Keratinocyte (primary cell): ENCODE results near the gene AK9. TPM values are rescaled to one million over a fixed set of nuclear protein-coding genes. Genes with fewer than 3 reads are reported as not detected.

Source experiments
- DNase-seq: peaks from one replicate; pipeline ENCODE4 v3.0.0-alpha.2; 2011; ENCODE audit warnings: low read depth, missing footprints, low spot score
- FAIRE-seq: peaks from 2 replicates; lab custom pipeline; 2011; peaks lifted over from hg19 to GRCh38; lab: Jason Lieb, UNC
- H2AFZ ChIP-seq: 2 replicates; pipeline ENCODE4 v1.6.0; 2012; ENCODE audit warnings: low read length, control low read depth, inconsistent platforms; ENCODE audit not compliant: control insufficient read depth
- H3K27ac ChIP-seq: 2 replicates; pipeline ENCODE4 v1.5.1; 2011; ENCODE audit warnings: low read length; ENCODE audit not compliant: control insufficient read depth, insufficient read depth
- H3K27me3 ChIP-seq: 3 replicates; pipeline ENCODE4 v1.6.0; 2011; ENCODE audit warnings: low read length; ENCODE audit not compliant: control insufficient read depth, insufficient read depth; ENCODE audit errors: extremely low read depth
- H3K36me3 ChIP-seq, 2 experiments: 2 replicates in 1 of 2; 3 replicates in 1 of 2; pipeline ENCODE4 v1.5.1; 2011; ENCODE audit warnings: low read length in 2 of 2, mild to moderate bottlenecking in 1 of 2; ENCODE audit not compliant: control insufficient read depth in 2 of 2, insufficient read depth in 2 of 2; ENCODE audit errors: extremely low read depth in 1 of 2
- H3K4me1 ChIP-seq: 3 replicates; pipeline ENCODE4 v1.5.1; 2011; ENCODE audit warnings: low read length; ENCODE audit not compliant: control insufficient read depth, insufficient read depth; ENCODE audit errors: extremely low read depth
- H3K4me2 ChIP-seq: 3 replicates; pipeline ENCODE4 v1.6.0; 2011; ENCODE audit warnings: low read depth, low read length; ENCODE audit not compliant: control insufficient read depth, insufficient read depth; ENCODE audit errors: extremely low read depth
- H3K4me3 ChIP-seq, 3 experiments: fragments of 200-600 bp in 1 of 3; sonication (generic) in 1 of 3; 2 replicates in 2 of 3; 3 replicates in 1 of 3; pipeline ENCODE4 v1.5.1; 2011 to 2016; ENCODE audit warnings: low read length in 3 of 3, mild to moderate bottlenecking in 3 of 3, control low read depth in 2 of 3, inconsistent platforms in 1 of 3, low read depth in 1 of 3, mixed read lengths in 1 of 3, mixed run types in 1 of 3, moderate library complexity in 1 of 3; ENCODE audit not compliant: control insufficient read depth in 2 of 3, insufficient read depth in 2 of 3; ENCODE audit errors: extremely low read depth in 1 of 3
- H3K79me2 ChIP-seq: 2 replicates; pipeline ENCODE4 v1.6.0; 2012; ENCODE audit warnings: low read length; ENCODE audit not compliant: control insufficient read depth, insufficient read depth
- H3K9ac ChIP-seq: 3 replicates; pipeline ENCODE4 v1.6.0; 2011; ENCODE audit warnings: low read length; ENCODE audit not compliant: control insufficient read depth, insufficient read depth; ENCODE audit errors: extremely low read depth
- H3K9me1 ChIP-seq: 3 replicates; pipeline ENCODE4 v1.6.0; 2011; ENCODE audit warnings: low read length; ENCODE audit not compliant: control insufficient read depth, insufficient read depth; ENCODE audit errors: extremely low read depth
- H3K9me3 ChIP-seq: 2 replicates; pipeline ENCODE4 v1.5.1; 2012; ENCODE audit warnings: low read depth, low read length; ENCODE audit not compliant: control insufficient read depth
- H4K20me1 ChIP-seq: 3 replicates; pipeline ENCODE4 v1.6.0; 2011; ENCODE audit warnings: low read length; ENCODE audit not compliant: control insufficient read depth, insufficient read depth; ENCODE audit errors: extremely low read depth
- CTCF ChIP-seq, 3 experiments: IDR thresholded peaks in 1 of 3; conservative IDR thresholded peaks in 1 of 3; optimal IDR thresholded peaks in 1 of 3; 2 replicates in 2 of 3; 3 replicates in 1 of 3; pipeline versions ENCODE3 to v1.5.1; 2011; ENCODE audit warnings: low read length in 3 of 3, mild to moderate bottlenecking in 3 of 3, moderate library complexity in 2 of 3, control low read depth in 1 of 3, inconsistent platforms in 1 of 3; ENCODE audit not compliant: insufficient read depth in 2 of 3; ENCODE audit errors: extremely low read depth in 1 of 3
- EZH2 ChIP-seq: IDR thresholded peaks from one replicate; pipeline ENCODE4 v1.6.1; 2012; ENCODE audit warnings: inconsistent platforms, mild to moderate bottlenecking, low read length, moderate library complexity
- dilution Hi-C: fragments of 300-500 bp; cut with MboI; formaldehyde crosslinking; loops from one replicate; pipeline ENCODE4 v1.7.0; 2020; ENCODE audit warnings: low sequenced_read_pairs; ENCODE audit not compliant: extremely low pct_ligation_motif_present
- polyA plus RNA-seq, 5 experiments: library from polyadenylated mRNA; depleted of rRNA in 3 of 5; stranded (reverse) in 3 of 5; stranded (forward) in 1 of 5; unstranded in 1 of 5; fragments of >200 nt; gene quantifications; 1 replicate in 1 of 5; 2 replicates in 3 of 5; 3 replicates in 1 of 5; pipeline versions ENCODE4 v1.2.1 to v1.2.3, GENCODE V29; 2011 to 2012; ENCODE audit warnings: missing spikeins in 2 of 5, low read depth in 1 of 5, low replicate concordance in 1 of 5

Gene AK9
- polyA plus RNA-seq, 1 donor (not counting 4 experiments of a cell fraction or from before 2014, with no cell fraction given): 1.8 TPM

DNA sequence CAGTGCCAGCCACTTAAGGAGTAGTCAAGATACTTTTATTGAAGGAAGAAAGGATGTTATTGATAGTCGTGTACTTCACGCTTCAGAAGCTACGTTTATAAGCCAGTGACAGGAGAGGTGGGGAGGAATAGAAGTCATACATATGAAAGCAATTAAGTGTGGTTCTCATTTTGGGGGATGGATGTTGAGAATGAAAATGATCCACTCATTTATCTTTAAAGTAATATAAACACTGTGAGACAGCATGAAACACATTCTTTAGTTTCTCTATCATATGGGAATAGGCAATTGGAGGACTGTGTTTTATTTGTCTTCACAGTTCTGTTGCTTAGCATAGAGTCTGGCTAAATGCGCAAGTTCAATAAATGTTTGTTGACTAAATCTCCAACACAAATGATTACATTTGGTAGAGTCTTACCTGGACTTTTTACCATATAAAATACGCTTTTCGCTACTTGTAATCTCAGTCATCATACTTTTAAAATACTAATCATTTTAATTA is 35.2 kb downstream of the AK9 start:
- TF ChIP-seq CTCF (optimal IDR thresholded peaks at IDR 0.05 in 1 of 3, IDR thresholded peaks at IDR 0.05 in 1 of 3, conservative IDR thresholded peaks at IDR 0.05 in 1 of 3; ENCODE audit: extremely low read depth in 1 of 3, insufficient read depth in 2 of 3, low read length in 3 of 3): no peak
- TF ChIP-seq EZH2: no peak
- Histone ChIP-seq H3K9me3 (no peaks in the 10 kb centered on the region), H3K79me2 (no peaks in the 10 kb centered on the region), H2AFZ (no peak overlapping the region), H3K9ac (no peak overlapping the region), H3K36me3 (no peaks in the 10 kb centered on the region), H3K27ac (no peak overlapping the region), H3K27me3 (no peaks in the 10 kb centered on the region), H3K4me3 (no peak overlapping the region), H3K4me1 (peaks cover 10% of the 10 kb centered on the region), H3K4me2 (no peak overlapping the region), H4K20me1 (no peaks in the 10 kb centered on the region), H3K9me1 (no peaks in the 10 kb centered on the region)
- dilution Hi-C loops: no loop called here
- FAIRE-seq (no peak), DNase-seq (no peak)

- Histone ChIP-seq H3K36me3 (no peaks in the 10 kb centered on the region), H3K4me1 (no peaks in the 10 kb centered on the region), H3K4me2 (no peak overlapping the region), H3K9me3 (no peaks in the 10 kb centered on the region), H3K79me2 (no peaks in the 10 kb centered on the region), H2AFZ (no peak overlapping the region), H3K27ac (no peak overlapping the region), H3K4me3 (no peak overlapping the region), H4K20me1 (no peaks in the 10 kb centered on the region), H3K9ac (no peak overlapping the region), H3K27me3 (no peaks in the 10 kb centered on the region), H3K9me1 (no peaks in the 10 kb centered on the region)
- FAIRE-seq (no peak), DNase-seq (no peak)
- dilution Hi-C loops: no loop called here
- TF ChIP-seq EZH2: no peak
- no peak for TF ChIP-seq CTCF (optimal IDR thresholded peaks at IDR 0.05 in 1 of 3, IDR thresholded peaks at IDR 0.05 in 1 of 3, conservative IDR thresholded peaks at IDR 0.05 in 1 of 3; ENCODE audit: extremely low read depth in 1 of 3, insufficient read depth in 2 of 3, low read length in 3 of 3)
Observed at GRCh38 chr6:109653264-109653663, 37.7 kb downstream of the AK9 start.
